Stimulated activated naive CD4-positive, alpha-beta T cell (primary cell): ENCODE results near the gene MAPT.
"Not testable (repeated sequence)": the region's sequence is repeated elsewhere in the genome, so short reads cannot be mapped to it uniquely, and the experiment has no call there.

Source experiments
- DNase-seq, 6 experiments: peaks; one replicate each; lab custom pipeline; 2025; lab: John Stamatoyannopoulos, UW

Gene MAPT

GRCh38 chr17:45862127-45862526 lies 32.2 kb upstream of the MAPT start:
- not testable (repeated sequence) for DNase-seq

GRCh38 chr17:45863857-45864654 lies 30.3 kb upstream of the MAPT start:
- no peak for DNase-seq

GRCh38 chr17:45867171-45867570 lies 27.2 kb upstream of the MAPT start:
- no peak for DNase-seq

- no peak for DNase-seq
Measured at GRCh38 chr17:45867702-45868101, 26.7 kb upstream of the MAPT start.

DNA sequence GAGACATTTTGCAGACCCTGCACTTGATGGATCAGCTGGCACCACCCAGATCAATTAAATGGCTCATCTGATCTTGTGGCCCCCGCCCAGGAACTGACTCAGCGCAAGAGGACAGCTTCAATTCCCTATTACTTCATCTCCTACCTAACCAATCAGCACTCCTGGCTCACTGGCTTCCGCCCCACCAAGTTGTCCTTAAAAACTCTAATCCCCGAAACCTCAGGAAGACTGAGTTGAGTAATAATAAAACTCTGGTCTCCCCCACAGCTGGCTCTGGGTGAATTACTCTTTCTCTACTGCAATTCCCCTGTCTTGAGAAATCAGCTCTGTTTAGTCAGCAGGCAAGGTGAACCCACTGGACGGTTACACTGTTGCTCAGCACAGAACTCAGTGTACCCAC lies 26.1 kb upstream of the MAPT start:
- DNase-seq = no peak

DNA sequence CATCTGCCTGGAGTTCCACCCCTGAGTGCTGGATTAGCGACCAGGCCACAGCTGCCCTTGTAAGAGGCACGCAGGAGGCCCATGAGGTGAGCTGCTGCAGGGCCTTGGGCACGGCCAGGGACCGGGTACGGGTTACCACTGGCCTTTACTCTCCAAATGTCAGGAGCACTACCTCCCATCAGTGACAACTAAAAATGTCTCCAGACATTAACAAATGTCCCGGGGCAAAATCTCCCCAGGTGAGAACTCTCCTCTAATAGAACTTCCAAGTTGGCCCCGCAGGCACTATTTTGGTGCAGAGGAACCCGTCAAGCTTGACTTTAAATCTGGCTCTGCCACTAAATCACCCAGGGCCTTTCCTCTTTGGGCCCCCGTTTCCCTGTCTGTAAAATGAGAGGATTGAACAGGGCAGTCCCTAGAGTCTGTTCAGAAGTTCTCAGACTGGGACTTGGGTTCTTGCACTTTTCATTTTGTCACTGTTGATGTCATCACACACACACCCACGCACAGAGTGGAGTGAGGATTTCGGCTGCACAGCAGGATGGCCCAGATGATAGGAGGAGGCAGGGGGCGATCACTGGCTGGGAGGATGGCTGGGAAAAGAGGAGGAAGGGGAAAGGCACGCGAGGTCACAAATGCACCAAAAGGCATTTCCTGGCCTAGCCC lies 24.5 kb upstream of the MAPT start:
- no peak for DNase-seq

- no peak for DNase-seq
Measured at GRCh38 chr17:45870342-45870974, 23.9 kb upstream of the MAPT start.

DNA sequence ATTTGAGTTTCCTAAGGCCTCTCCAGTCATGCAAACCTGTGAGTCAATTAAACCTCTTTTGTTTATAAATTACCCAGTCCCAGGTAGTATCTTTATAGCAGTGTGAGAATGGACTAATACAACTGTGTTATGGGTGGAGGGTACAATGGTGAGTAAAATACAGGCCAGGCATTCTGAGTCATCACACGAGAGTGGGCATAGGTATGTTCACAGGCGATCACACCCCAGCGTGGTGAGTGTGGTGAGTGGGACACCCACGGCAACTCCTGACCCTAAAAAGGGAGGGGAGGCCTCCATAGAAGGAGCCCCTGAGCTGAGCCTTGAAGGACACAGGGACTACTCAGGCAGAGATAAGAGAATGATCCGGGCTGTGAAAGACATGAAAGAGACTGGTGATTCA lies 22.6 kb upstream of the MAPT start:
- DNase-seq = no peak

DNA sequence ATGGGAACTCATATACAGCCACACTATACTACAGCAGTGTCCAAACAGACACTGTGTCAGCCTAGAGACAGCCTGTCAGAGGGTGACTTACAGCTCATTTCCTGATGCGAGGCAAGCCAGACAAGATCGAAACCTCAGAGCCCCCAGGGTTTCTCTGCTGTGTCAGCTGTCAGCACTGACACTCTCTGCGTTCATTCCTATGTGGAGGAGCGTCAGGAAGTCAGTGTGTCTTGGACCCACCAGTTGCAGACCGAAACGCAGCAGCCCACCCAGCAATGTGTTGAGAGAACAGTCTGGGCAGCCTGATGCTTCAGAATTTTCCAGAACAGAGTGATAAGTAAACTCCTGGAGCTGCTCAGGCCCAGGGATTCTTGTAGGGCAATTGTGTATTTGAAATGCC lies 20.6 kb upstream of the MAPT start:
- DNase-seq = peak in 1 of 6 experiments; percentile 14

DNA sequence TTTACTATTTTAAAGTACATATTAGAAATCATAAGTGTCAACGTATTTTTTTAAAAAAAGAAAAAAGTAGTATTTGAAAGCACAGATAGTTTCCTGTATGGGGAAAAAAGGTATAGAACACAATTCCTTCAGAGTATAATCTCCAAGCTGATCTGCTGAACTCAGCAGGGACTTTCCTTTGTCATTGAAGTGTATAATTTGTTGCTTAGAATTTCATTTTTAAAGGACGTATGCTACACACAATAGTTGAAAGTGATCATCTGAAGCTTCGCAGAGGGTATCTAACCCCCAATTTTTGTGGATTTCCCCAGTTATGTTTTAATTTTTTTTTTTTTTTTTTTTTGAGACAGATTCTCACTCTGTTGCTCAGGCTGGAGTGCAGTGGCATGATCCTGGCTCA lies 20.2 kb upstream of the MAPT start:
- no peak for DNase-seq

GRCh38 chr17:45876539-45876938 lies 17.8 kb upstream of the MAPT start:
- no peak for DNase-seq

DNA sequence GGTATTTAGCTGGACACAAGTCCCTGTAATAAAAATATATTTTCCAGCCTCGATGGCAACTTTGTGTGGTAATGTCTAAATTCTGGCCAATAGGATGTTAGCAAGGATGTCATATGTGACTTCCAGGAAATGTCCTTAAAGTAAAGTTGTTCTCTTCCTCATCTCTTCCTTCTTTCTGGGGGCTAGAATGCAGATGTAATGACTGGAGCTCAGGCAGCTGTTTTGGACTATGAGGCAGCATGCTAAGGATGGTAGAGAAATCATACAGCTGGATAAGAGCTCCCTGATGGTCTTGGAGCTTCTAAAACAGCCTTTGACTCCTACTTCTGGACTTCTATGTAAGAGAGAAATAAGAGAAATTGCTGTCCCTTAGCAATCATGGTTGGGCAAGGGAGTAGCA lies 16.9 kb upstream of the MAPT start:
- DNase-seq = no peak

DNA sequence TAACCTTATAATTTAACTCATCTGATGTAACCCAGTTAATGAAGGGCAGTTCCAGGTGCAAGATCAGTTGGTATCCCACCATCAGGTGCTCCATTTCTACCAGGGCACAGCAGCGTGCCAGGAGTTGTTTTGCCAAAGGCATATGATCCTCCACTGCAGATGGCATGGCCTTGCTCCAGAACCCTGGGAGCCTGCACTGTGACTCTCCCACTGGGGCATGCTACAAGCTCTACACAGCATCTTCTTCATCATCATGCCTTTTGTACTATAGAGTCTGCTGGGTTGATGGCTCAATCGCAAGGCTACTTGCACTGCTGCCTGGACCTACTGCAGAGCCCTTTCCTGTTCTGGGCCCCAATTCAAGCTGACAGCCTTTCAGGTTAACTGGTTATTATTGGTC lies 11.3 kb upstream of the MAPT start:
- no peak for DNase-seq

- DNase-seq = no peak
Measured at GRCh38 chr17:45886852-45887251, 7.5 kb upstream of the MAPT start.

DNA sequence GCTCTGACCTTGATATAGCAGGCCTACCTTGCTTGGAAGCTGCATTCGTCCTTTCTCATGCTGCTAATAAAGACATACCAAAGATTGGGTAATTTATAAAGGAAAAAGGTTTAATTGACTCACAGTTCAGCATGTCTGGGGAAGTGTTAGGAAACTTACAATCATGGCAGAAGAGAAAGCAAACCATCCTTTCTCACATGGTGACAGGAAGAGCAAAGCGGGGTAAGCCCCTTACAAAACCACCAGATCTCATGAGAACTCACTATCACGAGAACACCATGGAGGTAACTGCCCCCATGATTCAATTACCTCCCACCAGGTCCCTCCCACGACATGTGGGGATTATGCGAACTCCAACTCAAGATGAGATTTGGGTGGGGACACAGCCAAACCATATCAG lies 6.0 kb upstream of the MAPT start:
- DNase-seq = no peak

DNA sequence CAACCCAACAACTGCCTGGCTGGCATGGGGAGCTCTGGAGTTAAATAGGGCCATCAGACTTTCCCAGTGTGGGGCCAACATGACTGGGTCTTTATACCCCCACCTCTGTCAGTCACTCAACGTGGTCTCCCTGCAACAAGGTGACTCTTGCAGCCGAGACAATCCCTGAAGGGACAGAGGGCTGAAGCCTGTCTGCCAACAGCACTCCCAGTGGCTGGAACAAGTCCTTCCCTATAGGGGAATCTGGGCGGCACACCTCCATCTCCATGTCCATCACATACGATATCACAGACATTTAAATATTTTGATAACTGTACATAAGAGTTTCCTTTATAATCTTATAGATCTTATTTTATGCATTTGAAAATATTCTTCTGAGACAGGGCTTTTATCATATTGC lies 4.8 kb upstream of the MAPT start:
- no peak for DNase-seq

DNA sequence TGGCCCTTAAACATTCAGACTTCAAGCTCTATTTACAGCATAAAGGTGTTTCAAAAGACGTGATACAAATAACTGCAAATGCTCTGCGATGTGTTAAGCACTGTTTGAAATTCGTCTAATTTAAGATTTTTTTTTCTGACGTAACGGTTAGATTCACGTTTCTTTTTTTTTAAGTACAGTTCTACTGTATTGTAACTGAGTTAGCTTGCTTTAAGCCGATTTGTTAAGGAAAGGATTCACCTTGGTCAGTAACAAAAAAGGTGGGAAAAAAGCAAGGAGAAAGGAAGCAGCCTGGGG lies 681 bp upstream of the MAPT start:
- peak in 1 of 6 experiments; percentile 32 for DNase-seq

GRCh38 chr17:45895304-45895968 lies 1.1 kb downstream of the MAPT start:
- DNase-seq = peak in 5 of 6 experiments; percentile 3 to 46 (median 34)

GRCh38 chr17:45895969-45896785 lies 1.8 kb downstream of the MAPT start:
- peak in 1 of 6 experiments; percentile 30 for DNase-seq

DNA sequence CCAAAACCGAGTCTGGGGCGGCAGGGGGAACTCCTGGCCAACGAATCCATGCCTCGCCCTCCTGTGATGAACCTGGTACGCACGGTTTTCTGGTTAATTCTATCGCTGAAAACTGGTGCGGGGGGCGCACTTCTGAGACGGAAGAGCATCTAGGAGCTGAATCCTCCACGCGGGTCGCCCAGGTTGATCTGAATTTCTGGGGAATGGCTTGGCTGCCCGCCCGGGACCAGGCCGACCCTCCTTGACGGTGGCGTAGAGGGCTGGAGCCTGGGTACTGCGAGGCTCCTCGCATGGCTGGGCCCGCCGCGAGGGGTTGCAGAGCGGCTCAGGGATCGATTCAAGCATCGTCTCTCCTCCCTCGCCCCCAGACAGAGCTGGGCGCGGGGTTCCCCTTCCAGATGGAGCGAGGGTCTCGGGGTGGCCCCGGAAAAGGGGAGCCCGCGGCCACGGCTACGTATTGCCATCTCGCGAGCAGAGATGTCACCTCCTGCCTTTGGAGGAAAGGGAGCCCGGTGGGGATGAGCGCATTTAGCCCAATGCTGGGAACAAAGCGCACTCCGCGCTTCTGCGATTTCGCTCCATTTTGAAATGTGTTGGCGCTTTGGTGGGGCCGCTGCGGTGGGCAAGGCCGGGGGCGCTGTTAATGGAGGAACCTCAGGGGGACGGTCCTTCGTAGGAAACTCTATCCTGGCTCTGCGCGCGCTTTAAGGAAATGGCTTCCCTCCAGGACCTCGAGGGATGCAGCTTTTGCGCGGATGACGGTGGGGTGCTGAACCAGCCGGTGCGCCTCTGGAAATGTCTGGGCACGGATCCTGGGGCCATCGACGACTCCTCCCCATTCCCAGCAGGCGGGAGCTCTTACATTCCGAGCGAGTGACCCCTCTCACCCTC lies 2.7 kb downstream of the MAPT start:
- no peak for DNase-seq

GRCh38 chr17:45900136-45900535 lies 5.8 kb downstream of the MAPT start:
- no peak for DNase-seq
